GM12872 (cell line): ENCODE data around the gene SF3B2.

ENCODE experiments used
- TF ChIP-seq, protein P1 (sequence below): IDR thresholded peaks from 3 replicates; pipeline ENCODE4 v1.5.1; 2011; ENCODE audit warnings: low read depth, mild to moderate bottlenecking, low read length, moderate library complexity; ENCODE audit not compliant: insufficient read depth

The SF3B2 gene

DNA sequence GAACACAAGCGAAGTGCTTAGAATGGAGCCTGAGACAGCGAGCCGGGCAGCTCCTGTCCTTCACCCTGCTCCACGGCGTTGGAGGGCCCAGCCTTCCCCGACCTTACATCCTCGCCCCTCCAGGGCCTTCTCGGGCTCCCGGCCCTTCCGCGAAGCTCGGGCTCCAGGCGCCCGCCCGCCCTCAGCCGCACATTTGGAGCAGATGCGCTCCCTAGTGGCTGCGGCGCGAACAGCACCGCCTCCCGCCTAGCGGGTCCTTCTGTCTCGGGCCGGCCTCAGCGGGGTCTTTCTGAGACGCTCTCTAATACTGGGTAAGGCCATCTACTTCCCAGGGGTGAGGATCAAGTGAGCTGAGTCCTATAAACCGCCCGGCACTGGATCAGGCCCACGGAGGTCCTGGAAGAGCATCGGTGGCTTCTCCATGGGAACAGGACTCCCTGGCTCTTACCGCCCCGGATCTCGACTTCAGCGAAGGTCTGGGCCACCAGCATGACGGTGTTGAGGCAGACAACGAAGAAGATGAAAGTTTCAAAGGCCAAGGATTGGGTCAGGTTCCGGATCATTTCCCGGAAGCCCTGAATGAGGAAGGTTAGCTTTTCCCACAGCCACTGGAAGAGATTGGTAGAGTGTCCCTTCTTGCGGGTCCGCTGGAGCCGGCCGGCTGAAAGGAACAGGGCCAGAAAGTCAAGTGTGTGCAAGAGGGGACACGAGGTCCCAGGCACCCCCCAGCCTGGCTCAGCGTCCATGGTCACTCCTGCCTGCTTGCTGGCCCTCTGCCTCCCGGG lies 29.6 kb upstream of the SF3B2 start:
- TF ChIP-seq, protein P1, sequence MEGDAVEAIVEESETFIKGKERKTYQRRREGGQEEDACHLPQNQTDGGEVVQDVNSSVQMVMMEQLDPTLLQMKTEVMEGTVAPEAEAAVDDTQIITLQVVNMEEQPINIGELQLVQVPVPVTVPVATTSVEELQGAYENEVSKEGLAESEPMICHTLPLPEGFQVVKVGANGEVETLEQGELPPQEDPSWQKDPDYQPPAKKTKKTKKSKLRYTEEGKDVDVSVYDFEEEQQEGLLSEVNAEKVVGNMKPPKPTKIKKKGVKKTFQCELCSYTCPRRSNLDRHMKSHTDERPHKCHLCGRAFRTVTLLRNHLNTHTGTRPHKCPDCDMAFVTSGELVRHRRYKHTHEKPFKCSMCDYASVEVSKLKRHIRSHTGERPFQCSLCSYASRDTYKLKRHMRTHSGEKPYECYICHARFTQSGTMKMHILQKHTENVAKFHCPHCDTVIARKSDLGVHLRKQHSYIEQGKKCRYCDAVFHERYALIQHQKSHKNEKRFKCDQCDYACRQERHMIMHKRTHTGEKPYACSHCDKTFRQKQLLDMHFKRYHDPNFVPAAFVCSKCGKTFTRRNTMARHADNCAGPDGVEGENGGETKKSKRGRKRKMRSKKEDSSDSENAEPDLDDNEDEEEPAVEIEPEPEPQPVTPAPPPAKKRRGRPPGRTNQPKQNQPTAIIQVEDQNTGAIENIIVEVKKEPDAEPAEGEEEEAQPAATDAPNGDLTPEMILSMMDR, result peak; percentile 94

GRCh38 chr11:66026017-66026529 lies 26.1 kb upstream of the SF3B2 start, which contains the start of gene CATSPER1:
Gene CATSPER1, minus strand, starts transcription at chr11:66026479. Its CDS starts 100 bp downstream, at chr11:66026379.
- TF ChIP-seq, protein P1, result no peak

DNA sequence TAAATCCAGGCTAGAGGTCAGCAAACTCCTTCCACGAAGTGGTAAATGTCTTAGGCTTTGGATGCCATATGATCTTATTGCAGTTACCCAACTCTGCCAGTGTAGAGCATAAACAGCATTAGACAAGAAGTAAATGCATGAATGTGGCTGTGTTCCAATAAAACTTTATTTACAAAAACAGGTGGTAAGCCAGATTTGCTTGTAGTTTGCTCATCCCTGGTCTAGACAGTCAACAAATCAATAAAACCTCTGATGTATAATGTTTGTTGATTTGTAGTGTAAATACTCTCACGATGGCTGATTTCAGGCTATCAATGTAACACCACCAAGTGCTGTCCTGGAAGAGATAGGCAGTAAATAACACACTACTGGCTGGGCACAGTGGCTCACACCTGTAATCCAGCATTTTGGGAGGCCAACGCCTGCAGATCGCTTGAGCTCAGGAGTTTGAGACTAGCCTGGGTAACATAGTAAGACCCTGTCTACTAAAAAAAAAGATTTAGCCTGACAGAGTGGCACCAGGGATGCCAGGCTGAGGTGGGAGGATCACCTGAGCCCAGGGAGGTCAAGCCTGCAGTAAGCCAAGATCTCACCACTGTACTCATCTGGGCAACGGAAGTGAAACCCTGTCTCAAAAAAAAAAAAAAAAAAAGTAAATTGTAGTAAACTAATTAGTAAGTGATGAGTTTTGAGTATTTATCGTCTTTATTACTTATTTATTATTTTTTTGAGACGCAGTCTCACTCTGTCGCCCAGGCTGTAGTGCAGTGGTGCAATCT lies 19.0 kb upstream of the SF3B2 start:
- TF ChIP-seq, protein P1, result no peak

DNA sequence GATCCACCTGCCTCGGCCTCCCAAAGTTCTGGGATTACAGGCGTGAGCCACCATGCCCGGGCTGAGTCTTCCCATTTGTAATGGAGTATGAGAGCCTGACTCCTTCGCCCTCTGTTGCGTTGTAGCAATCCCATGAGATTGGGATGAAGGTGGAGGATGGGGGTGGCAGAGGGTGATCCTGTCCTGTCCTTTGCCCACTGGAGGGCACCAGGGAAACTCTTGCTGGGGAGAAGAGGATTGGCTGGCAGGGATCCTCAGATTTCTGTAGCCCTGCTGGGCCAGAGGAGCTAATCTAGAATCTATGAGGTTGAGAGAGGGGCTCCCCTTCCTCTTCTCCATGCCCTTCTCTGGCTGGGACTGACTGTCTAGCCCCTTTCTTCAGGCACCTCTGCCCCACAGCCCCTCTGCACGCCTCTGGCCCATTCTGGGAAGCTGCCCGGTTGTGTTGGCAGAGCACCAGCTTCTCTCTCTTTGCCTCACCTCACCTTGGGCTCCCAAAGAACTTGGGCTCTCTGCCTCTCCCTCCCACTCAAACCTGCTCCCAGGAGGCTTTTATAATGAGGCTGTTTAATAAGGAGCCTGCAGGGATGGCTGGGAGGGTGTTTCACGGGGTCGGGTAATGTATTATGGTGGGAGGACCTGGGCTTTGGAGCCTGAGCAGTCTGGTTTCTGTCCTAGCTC lies 16.4 kb upstream of the SF3B2 start:
- TF ChIP-seq, protein P1, result no peak

GRCh38 chr11:66036334-66036710 lies 15.8 kb upstream of the SF3B2 start:
- TF ChIP-seq, protein P1, result no peak

GRCh38 chr11:66037327-66037726 lies 14.8 kb upstream of the SF3B2 start:
- TF ChIP-seq, protein P1, result no peak

DNA sequence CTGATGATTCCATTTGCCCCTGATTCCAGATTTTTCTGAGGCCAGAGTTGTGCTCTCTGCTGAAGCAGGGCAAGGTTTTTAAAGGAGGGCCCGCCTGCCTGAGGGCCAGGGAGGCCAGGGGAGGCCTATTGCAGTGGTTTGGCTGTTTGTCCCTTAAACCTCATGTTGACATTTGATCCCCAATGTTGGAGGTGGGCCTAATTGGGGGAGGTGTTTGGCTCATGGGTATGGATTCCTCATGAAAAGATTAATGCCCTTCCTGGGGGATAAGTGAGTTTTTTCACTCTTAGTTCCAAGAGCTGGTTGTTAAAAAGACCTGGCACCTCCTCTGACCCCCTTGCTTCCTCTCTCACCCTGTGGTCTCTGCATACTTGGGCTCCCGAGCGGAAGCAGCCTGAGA lies 12.4 kb upstream of the SF3B2 start:
- TF ChIP-seq, protein P1, result no peak
